ENCODE results near the gene UBA1.

Gene UBA1

GRCh38 chrX:47226071-47226470, 32.4 kb downstream of the UBA1 start:
- Histone ChIP-seq H3K4me2 (ENCODE audit: low read length) (no peak overlapping the region), H3K4me1 (no peaks in the 10 kb centered on the region), H3K36me3 (ENCODE audit: control insufficient read depth, insufficient read depth, low read length) (no peaks in the 10 kb centered on the region), H3K79me2 (no peaks in the 10 kb centered on the region), H3K27me3 (ENCODE audit: control insufficient read depth, insufficient read depth, low read length) (no peaks in the 10 kb centered on the region), H2AFZ (no peak overlapping the region), H3K9ac (no peak overlapping the region), H3K4me3 (ENCODE audit: low read depth, low read length) (no peak overlapping the region), H3K27ac (no peak overlapping the region), H3K9me3 (ENCODE audit: control insufficient read depth, low read length) (no peaks in the 10 kb centered on the region)
- TF ChIP-seq CTCF (IDR thresholded peaks at IDR 0.05), result no peak

GRCh38 chrX:47226531-47227333, 33.1 kb downstream of the UBA1 start:
- H2AFZ ChIP-seq, result no peak overlapping the region
- H3K4me2 ChIP-seq (ENCODE audit: low read length), result no peak overlapping the region
- H3K79me2 ChIP-seq, result no peaks in the 10 kb centered on the region
- H3K9me3 ChIP-seq (ENCODE audit: control insufficient read depth, low read length), result no peaks in the 10 kb centered on the region
- H3K4me3 ChIP-seq (ENCODE audit: low read depth, low read length), result no peak overlapping the region
- no peak overlapping the region for H3K27ac ChIP-seq
- no peak overlapping the region for H3K9ac ChIP-seq
- no peaks in the 10 kb centered on the region for H3K27me3 ChIP-seq (ENCODE audit: control insufficient read depth, insufficient read depth, low read length)
- no peak for TF ChIP-seq CTCF (IDR thresholded peaks at IDR 0.05)
- H3K36me3 ChIP-seq (ENCODE audit: control insufficient read depth, insufficient read depth, low read length), result no peaks in the 10 kb centered on the region
- no peaks in the 10 kb centered on the region for H3K4me1 ChIP-seq

GRCh38 chrX:47227334-47227583, 33.6 kb downstream of the UBA1 start:
- no peak for TF ChIP-seq CTCF (IDR thresholded peaks at IDR 0.05)
- Histone ChIP-seq H3K4me2 (ENCODE audit: low read length) (no peak overlapping the region), H3K9me3 (ENCODE audit: control insufficient read depth, low read length) (no peaks in the 10 kb centered on the region), H3K36me3 (ENCODE audit: control insufficient read depth, insufficient read depth, low read length) (no peaks in the 10 kb centered on the region), H3K9ac (no peak overlapping the region), H3K27me3 (ENCODE audit: control insufficient read depth, insufficient read depth, low read length) (no peaks in the 10 kb centered on the region), H2AFZ (no peak overlapping the region), H3K27ac (no peak overlapping the region), H3K79me2 (peaks cover 1% of the 10 kb centered on the region), H3K4me1 (peaks cover 2% of the 10 kb centered on the region), H3K4me3 (ENCODE audit: low read depth, low read length) (no peak overlapping the region)

GRCh38 chrX:47228550-47229270, 35.1 kb downstream of the UBA1 start:
- Histone ChIP-seq H3K36me3 (ENCODE audit: control insufficient read depth, insufficient read depth, low read length) (no peaks in the 10 kb centered on the region), H3K9ac (no peak overlapping the region), H2AFZ (no peak overlapping the region), H3K9me3 (ENCODE audit: control insufficient read depth, low read length) (no peaks in the 10 kb centered on the region), H3K4me3 (ENCODE audit: low read depth, low read length) (no peak overlapping the region), H3K4me1 (peaks cover 4% of the 10 kb centered on the region), H3K27ac (no peak overlapping the region), H3K27me3 (ENCODE audit: control insufficient read depth, insufficient read depth, low read length) (no peaks in the 10 kb centered on the region), H3K4me2 (ENCODE audit: low read length) (no peak overlapping the region), H3K79me2 (peaks cover 3% of the 10 kb centered on the region)
- no peak for TF ChIP-seq CTCF (IDR thresholded peaks at IDR 0.05)
